Activated T-cell treated with anti-CD3 and anti-CD28 coated beads, Interleukin-2, amount 50 U/mL, for 1 hour (primary cell): Measurements from ENCODE around the gene CACUL1.
"Not testable (repeated sequence)": the region's sequence is repeated elsewhere in the genome, so short reads cannot be mapped to it uniquely, and the experiment has no call there.

Source experiments
- DNase-seq: peaks from one replicate; pipeline ENCODE4 v3.0.0-alpha.2; 2020

The CACUL1 gene

GRCh38 chr10:118754556-118755423 lies at the start of gene CACUL1:
Gene CACUL1 (minus strand): TSS chr10:118754970. CDS start chr10:118754762, 208 bp downstream.
- DNase-seq: peak; percentile 99

GRCh38 chr10:118804262-118804773 lies 49.5 kb upstream of the CACUL1 start:
- no peak for DNase-seq

- DNase-seq: no peak
Observed at GRCh38 chr10:118802126-118802793, 47.5 kb upstream of the CACUL1 start.

GRCh38 chr10:118800920-118801319 lies 46.1 kb upstream of the CACUL1 start:
- DNase-seq: peak; percentile 25

- DNase-seq: no peak
Observed at GRCh38 chr10:118799777-118800176, 45.0 kb upstream of the CACUL1 start.

GRCh38 chr10:118798231-118798662 lies 43.5 kb upstream of the CACUL1 start:
- DNase-seq: no peak

- DNase-seq: not testable (repeated sequence)
Observed at GRCh38 chr10:118794971-118795370, 40.2 kb upstream of the CACUL1 start.

GRCh38 chr10:118793545-118793944 lies 38.8 kb upstream of the CACUL1 start:
- no peak for DNase-seq

- no peak for DNase-seq
Observed at GRCh38 chr10:118792526-118792925, 37.8 kb upstream of the CACUL1 start.

- no peak for DNase-seq
Observed at GRCh38 chr10:118790058-118790457, 35.3 kb upstream of the CACUL1 start.

- DNase-seq: no peak
Observed at GRCh38 chr10:118785551-118785950, 30.8 kb upstream of the CACUL1 start.

GRCh38 chr10:118783776-118784545 lies 29.2 kb upstream of the CACUL1 start:
- DNase-seq: no peak

- DNase-seq: not testable (repeated sequence)
Observed at GRCh38 chr10:118782916-118783465, 28.2 kb upstream of the CACUL1 start.

GRCh38 chr10:118781541-118781940 lies 26.8 kb upstream of the CACUL1 start:
- DNase-seq: no peak

- DNase-seq: no peak
Observed at GRCh38 chr10:118778727-118779126, 24.0 kb upstream of the CACUL1 start.

GRCh38 chr10:118776960-118777359 lies 22.2 kb upstream of the CACUL1 start:
- DNase-seq: no peak

- no peak for DNase-seq
Observed at GRCh38 chr10:118776033-118776432, 21.3 kb upstream of the CACUL1 start.

- DNase-seq: no peak
Observed at GRCh38 chr10:118775478-118775877, 20.7 kb upstream of the CACUL1 start.

GRCh38 chr10:118773041-118773440 lies 18.3 kb upstream of the CACUL1 start:
- no peak for DNase-seq

- no peak for DNase-seq
Observed at GRCh38 chr10:118771976-118772375, 17.2 kb upstream of the CACUL1 start.

- no peak for DNase-seq
Observed at GRCh38 chr10:118769898-118770600, 15.3 kb upstream of the CACUL1 start.
